GM21576 (cell line): ENCODE data around the gene POLG2.
"Not testable (repeated sequence)": the region's sequence is repeated elsewhere in the genome, so short reads cannot be mapped to it uniquely, and the experiment has no call there.

ENCODE experiments used
- ATAC-seq: cut with Tn5 transposase; IDR thresholded peaks from one replicate; pipeline ENCODE4 v1.9.1; 2021; ENCODE audit warnings: mild to moderate bottlenecking, moderate library complexity; ENCODE audit not compliant: unreplicated experiment

Gene POLG2

DNA sequence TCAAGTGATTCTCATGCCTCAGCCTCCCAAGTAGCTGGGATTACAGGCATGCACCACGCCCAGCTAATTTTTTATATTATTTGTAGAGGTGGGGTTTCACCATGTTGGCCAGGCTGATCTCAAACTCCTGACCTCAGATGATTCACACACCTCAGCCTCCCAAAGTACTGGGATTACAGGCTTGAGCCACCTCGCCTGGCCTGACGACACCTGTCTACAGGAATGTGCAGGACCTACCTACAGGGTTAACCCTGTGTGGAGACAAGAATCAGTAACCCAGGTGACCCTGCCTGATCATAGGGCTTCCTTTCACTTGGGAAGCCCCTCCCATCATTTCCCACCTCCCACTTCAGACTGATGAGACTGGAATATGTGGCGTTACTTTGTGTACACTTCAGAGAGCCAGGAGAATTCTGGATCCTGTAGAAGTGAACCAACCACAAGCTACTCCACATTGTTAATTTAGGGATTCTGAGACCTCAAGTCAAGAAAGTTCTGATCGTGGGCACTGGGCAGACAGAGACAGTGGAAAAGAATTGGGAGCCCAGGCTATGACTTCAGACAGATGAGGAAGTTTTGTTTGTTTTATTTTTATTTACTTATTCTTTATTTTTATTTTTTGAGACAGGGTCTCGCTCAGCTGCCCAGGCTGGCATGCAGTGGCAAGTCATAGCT is 53.6 kb downstream of the POLG2 start:
- no peak for ATAC-seq

DNA sequence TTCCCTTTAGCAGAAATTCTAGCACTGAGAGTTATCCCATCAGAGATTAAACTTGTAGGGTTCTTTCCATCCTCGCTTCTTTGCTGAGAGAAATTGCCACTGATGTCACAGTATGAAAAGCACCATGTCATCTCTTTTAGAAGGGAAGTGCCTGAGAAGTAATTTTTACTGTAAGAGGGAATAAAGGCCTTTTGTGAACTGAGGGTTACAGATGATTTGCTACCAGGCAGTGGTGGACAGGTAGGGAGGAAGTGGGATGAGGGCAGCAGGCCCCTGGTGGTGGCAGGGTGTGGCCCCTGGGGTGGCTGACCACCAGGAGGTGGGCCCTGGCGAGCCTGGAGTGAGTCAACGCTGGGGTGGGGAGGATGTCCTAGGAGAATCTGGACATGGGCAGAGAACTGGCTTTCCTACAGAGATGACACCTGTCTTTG is 54.3 kb downstream of the POLG2 start:
- ATAC-seq = no peak

DNA sequence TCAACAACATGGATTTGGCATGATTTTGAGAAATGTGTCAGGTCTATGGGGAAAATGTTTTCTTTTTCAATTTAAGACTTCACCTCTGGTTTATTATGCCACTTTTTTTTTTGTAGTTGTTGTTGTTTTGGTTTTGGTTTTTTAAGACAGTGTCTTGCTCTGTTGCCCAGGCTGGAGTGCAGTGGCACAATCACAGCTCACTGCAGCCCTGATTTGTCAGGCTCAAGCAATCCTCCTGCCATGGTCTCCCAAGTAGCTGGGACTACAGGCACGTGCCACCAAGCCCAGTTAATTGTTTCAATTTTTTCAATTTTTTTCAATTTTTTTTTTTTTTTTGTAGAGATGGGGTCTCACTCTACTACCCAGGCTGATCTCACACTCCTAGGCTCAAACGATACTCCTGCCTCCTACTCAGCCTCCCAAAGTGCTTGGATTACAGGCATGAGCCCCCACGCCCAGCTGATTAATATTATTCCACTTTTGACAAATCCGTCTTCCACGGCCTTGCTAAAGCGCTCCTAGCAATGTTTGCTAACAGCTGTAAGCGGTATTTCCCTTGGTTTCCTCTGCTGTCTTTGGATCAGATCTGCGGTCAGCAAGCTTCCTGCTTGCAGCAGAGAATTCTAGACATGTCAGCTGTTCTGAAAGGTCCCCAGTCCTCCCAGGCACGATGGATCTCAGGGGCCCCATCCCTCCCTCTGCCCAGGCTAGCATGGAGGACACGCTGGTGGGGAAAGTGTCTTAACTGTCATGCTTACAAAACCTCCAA is 54.9 kb downstream of the POLG2 start:
- ATAC-seq = no peak

DNA sequence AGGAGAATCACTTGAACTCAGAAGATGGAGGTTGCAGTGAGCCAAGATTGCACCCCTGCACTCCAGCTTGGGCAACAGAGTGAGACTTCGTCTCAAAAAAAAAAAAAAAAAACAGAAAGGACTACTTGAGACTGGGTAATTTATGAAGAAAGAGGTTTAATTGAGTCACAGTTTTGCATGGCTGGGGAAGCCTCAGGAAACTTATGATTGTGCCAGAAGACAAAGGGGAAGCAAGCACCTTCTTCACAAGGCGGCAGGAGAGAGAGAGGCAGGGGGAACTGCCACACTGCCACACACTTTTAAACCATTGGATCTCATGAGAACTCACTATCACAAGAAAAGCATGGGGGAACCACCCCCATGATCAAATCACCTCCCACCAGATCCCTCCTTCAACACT is 56.9 kb downstream of the POLG2 start:
- ATAC-seq = no peak

DNA sequence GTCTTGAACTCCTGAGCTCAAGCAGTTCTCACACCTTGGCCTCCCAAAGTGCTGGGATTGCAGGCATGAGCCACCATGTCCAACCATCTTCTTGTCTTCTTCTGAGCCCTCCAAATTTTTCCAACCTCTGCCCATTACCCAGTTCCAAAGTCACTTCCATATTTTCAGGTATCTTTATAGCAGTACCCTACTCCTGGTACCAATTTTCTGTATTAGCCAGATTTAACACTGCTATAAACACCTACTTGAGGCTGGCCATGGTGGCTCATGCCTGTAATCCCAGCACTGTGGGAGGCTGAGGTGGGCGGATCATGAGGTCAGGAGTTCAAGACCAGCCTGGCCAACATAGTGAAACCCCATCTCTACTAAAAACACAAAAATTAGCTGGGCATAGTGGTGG is 57.3 kb downstream of the POLG2 start:
- not testable (repeated sequence) for ATAC-seq

DNA sequence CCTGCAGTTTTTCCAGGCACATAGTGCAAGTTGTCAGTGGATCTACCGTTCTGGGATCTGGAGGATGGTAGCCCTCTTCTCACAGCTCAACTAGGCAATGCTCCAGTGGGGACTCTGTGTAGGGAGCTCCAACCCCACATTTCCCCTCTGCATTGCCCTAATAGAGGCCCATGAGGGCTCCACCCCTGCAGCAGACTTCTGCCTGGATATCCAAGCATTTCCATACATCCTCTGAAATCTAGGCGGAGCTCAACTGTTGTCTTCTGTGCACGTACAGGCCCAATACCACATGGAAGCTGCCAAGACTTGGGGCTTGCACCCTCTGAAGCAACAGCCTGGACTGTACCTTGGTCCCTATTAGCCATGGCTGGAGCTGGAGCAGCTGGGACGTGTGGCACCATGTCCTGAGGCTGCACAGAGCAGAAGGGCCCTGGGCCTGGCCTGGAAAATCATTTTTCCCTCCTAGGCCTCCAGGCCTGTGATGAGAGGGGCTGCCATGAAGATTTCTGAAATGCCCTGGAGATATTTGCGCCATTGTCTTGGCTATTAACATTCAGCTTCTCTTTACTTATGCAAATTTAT is 58.8 kb downstream of the POLG2 start:
- no peak for ATAC-seq

DNA sequence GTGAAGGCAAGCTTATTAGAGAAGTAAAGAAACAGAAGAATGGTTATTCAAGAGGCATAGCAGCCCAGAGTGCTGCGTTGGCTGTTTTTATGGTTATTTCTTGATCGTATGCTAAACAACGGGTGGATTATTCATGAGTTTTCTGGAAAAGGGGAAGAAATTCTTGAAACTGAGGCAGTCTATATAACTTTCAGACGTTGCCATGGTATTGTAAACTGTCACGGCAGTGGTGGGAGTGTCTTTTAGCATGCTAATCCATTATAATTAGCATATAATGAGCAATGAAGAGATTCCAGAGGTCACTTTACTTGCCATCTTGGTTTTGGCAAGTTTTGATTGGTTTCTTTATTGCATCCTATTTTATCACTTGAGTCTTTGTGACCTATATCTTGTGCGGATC is 65.3 kb downstream of the POLG2 start:
- no peak for ATAC-seq

DNA sequence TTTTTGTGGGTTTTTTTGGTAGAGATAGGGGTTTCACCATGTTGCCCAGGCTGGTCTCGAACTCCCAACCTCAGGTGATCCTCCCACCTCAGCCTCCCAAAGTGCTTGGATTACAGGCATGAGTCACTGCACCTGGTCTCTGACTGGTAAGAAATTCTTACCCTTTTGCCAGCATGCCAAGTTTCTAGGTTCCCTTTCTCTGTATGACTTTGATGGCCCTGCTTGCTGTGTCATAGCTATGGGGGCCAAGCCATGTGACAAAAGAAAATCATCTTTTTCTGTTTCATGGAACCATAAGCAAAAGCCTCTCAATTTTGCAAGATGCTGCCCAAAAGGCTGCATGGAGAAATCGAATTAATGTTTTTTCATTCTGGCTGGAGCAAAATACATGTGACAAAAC is 66.8 kb downstream of the POLG2 start:
- ATAC-seq = not testable (repeated sequence)

DNA sequence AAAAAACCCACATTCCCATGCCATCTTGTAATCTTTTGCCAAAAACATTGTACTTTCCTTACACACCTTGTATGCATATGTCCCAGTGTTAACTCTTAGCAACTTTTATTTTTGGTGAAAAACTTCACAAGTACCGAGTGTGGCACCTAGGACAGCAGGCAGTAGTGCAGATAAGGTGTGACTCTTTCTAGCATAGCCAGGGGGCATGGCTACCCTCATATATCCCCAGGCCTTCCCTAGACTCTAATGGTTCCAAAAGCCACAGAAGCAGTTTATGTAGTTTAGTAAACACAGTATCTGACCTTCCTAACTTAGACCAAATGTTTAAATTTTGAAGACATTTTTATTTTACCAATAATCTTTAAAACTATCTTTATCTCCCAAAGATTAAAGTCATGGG is 68.4 kb downstream of the POLG2 start:
- ATAC-seq = no peak
